CD14-positive monocyte (primary cell): ENCODE data around the gene CUX1. TPM values are rescaled to one million over a fixed set of nuclear protein-coding genes. Genes with fewer than 3 reads are reported as not detected.
A peak's percentile ranks its signal among the peaks of the same experiment; 100 is the strongest.
"Not testable (repeated sequence)": the region's sequence is repeated elsewhere in the genome, so short reads cannot be mapped to it uniquely, and the experiment has no call there.

ENCODE experiments used
- DNase-seq, 3 donors: peaks; one replicate each; pipeline ENCODE4 v3.0.0-alpha.2; 2011 to 2022
- H2AFZ ChIP-seq: 2 replicates; pipeline ENCODE4 v1.6.0; 2012; ENCODE audit warnings: mild to moderate bottlenecking, low read depth, low read length, inconsistent platforms; ENCODE audit not compliant: insufficient read depth, poor library complexity, severe bottlenecking
- H3K27ac ChIP-seq, 2 donors: 1 replicate in 1 of 2; 2 replicates in 1 of 2; pipeline ENCODE4 v1.5.1; 2012 to 2013; ENCODE audit warnings: low read length in 2 of 2, control low read depth in 1 of 2, inconsistent platforms in 1 of 2, low read depth in 1 of 2, mild to moderate bottlenecking in 1 of 2
- H3K27me3 ChIP-seq, 2 donors: one replicate each; pipeline versions ENCODE4 v1.6.0 to v1.6.1; 2011 to 2013; ENCODE audit warnings: low read length in 2 of 2; ENCODE audit not compliant: control insufficient read depth in 2 of 2, insufficient read depth in 2 of 2
- H3K36me3 ChIP-seq, 2 donors: replicated peaks in 1 of 2; 1 replicate in 1 of 2; 2 replicates in 1 of 2; pipeline versions ENCODE4 v1.5.1 to v1.6.1; 2012 to 2013; ENCODE audit warnings: low read length in 2 of 2, control low read depth in 1 of 2, inconsistent platforms in 1 of 2, mild to moderate bottlenecking in 1 of 2; ENCODE audit not compliant: insufficient read depth in 2 of 2, control insufficient read depth in 1 of 2
- H3K4me1 ChIP-seq, 2 donors: 1 replicate in 1 of 2; 2 replicates in 1 of 2; pipeline versions ENCODE4 v1.5.1 to v1.6.1; 2012 to 2013; ENCODE audit warnings: low read length in 2 of 2, control low read depth in 1 of 2, inconsistent platforms in 1 of 2, mild to moderate bottlenecking in 1 of 2, moderate library complexity in 1 of 2; ENCODE audit not compliant: insufficient read depth in 2 of 2, control insufficient read depth in 1 of 2
- H3K4me2 ChIP-seq: replicated peaks from 2 replicates; pipeline ENCODE3; 2012; ENCODE audit warnings: low read length, moderate library complexity, mild to moderate bottlenecking; ENCODE audit not compliant: poor library complexity, severe bottlenecking; ENCODE audit errors: extremely low read depth
- H3K4me3 ChIP-seq, 3 experiments: fragments of 200-600 bp in 1 of 3; sonication (generic) in 1 of 3; replicated peaks in 1 of 3; 1 replicate in 2 of 3; 2 replicates in 1 of 3; pipeline ENCODE4 v1.5.1; 2011 to 2013; ENCODE audit warnings: low read length in 3 of 3, mild to moderate bottlenecking in 3 of 3, control low read depth in 2 of 3, low read depth in 2 of 3, inconsistent platforms in 1 of 3, moderate library complexity in 1 of 3
- H3K79me2 ChIP-seq: 2 replicates; pipeline ENCODE4 v1.6.0; 2012; ENCODE audit warnings: mild to moderate bottlenecking, control low read depth, inconsistent platforms, low read length, moderate library complexity; ENCODE audit not compliant: insufficient read depth
- H3K9ac ChIP-seq: 2 replicates; pipeline ENCODE4 v1.6.0; 2017; ENCODE audit warnings: low read length, mild to moderate bottlenecking; ENCODE audit not compliant: insufficient read depth, poor library complexity, severe bottlenecking
- H3K9me3 ChIP-seq, 2 donors: replicated peaks in 1 of 2; 1 replicate in 1 of 2; 2 replicates in 1 of 2; pipeline versions ENCODE4 v1.5.1 to v1.6.1; 2012 to 2013; ENCODE audit warnings: low read length in 2 of 2, control low read depth in 1 of 2; ENCODE audit not compliant: control insufficient read depth in 1 of 2, insufficient read depth in 1 of 2
- H4K20me1 ChIP-seq: 2 replicates; pipeline ENCODE4 v1.6.0; 2012; ENCODE audit warnings: mild to moderate bottlenecking, low read length, control low read depth, moderate library complexity; ENCODE audit not compliant: insufficient read depth
- H3K27ac Mint-ChIP-seq, 7 donors: one replicate each; pipeline ENCODE4 v1.8.0; 2020; ENCODE audit warnings: mild to moderate bottlenecking in 7 of 7, mixed read lengths in 7 of 7, moderate library complexity in 6 of 7, inconsistent platforms in 2 of 7
- H3K27me3 Mint-ChIP-seq, 3 donors: one replicate each; pipeline ENCODE4 v1.8.0; 2021 to 2022; ENCODE audit warnings: low read depth in 3 of 3, mild to moderate bottlenecking in 3 of 3, mixed read lengths in 3 of 3, moderate library complexity in 3 of 3, inconsistent platforms in 1 of 3
- H3K36me3 Mint-ChIP-seq, 2 donors: one replicate each; pipeline ENCODE4 v1.8.0; 2020; ENCODE audit warnings: mixed read lengths in 2 of 2, inconsistent platforms in 1 of 2, mild to moderate bottlenecking in 1 of 2
- H3K4me1 Mint-ChIP-seq: one replicate; pipeline ENCODE4 v1.8.0; 2020; ENCODE audit warnings: mild to moderate bottlenecking, mixed read lengths
- H3K4me3 Mint-ChIP-seq, 2 donors: one replicate each; pipeline ENCODE4 v1.8.0; 2020; ENCODE audit warnings: mild to moderate bottlenecking in 2 of 2, mixed read lengths in 2 of 2, moderate library complexity in 1 of 2
- H3K9me3 Mint-ChIP-seq, 7 donors: one replicate each; pipeline ENCODE4 v1.8.0; 2020 to 2022; ENCODE audit warnings: mixed read lengths in 7 of 7, mild to moderate bottlenecking in 6 of 7, moderate library complexity in 6 of 7, inconsistent platforms in 2 of 7
- WGBS: methylation state at CpG from one replicate; pipeline ENCODE4 v1.1.5; 2013; ENCODE audit warnings: missing lambda C conversion rate; ENCODE audit not compliant: insufficient coverage; 5-methylcytosine and 5-hydroxymethylcytosine counted together
- intact Hi-C, 2 donors: fragments of 100-400 bp; cut with micrococcal nuclease; formaldehyde crosslinking; loops; one replicate each; pipeline versions ENCODE4 v1.15.0 to v1.15.1; 2023
- polyA plus RNA-seq, 3 donors: library from polyadenylated mRNA; depleted of rRNA in 1 of 3; unstranded in 2 of 3; stranded (reverse) in 1 of 3; fragments of 300-500 nt in 2 of 3; fragments of >200 nt in 1 of 3; fragmentation: Illumina TruSeq in 2 of 3; gene quantifications; 1 replicate in 2 of 3; 2 replicates in 1 of 3; pipeline ENCODE4 v1.2.3, GENCODE V29; 2012 to 2021
- TF ChIP-seq, protein P1 (sequence below): fragments of 200-600 bp; IDR thresholded peaks from one replicate; pipeline ENCODE4 v1.8.0; 2022; ENCODE audit warnings: antibody characterized with exemption, mild to moderate bottlenecking

CUX1 gene
- polyA plus RNA-seq, 3 donors, result 17.6 to 38.0 (median 28.0) TPM

DNA sequence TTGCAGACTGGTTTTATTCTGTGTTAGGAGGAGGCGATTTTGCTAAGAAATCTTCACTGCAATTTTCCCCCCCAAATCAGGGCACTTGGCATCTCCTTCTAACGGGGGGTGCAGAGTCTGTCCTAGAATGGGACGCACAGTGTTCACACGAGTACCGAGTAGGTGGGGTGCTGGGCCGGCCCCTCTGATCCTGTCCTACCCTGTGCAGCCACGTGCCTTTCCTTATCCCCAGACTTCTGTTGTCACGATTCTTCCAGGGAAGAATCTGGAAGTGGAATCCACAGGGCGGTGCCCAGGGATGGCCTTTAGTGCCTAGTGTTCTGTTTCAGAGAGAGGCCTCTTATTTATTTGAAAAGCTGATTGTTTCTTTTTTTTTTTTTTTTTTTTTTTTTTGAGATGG lies 16.4 kb downstream of the CUX1 start:
- 100% methylated on average over 2 of the region's 9 CpGs for WGBS
- peaks cover 100% of the 10 kb centered on the region for H4K20me1 ChIP-seq
- peaks cover 16% of the 10 kb centered on the region for H3K4me1 Mint-ChIP-seq

DNA sequence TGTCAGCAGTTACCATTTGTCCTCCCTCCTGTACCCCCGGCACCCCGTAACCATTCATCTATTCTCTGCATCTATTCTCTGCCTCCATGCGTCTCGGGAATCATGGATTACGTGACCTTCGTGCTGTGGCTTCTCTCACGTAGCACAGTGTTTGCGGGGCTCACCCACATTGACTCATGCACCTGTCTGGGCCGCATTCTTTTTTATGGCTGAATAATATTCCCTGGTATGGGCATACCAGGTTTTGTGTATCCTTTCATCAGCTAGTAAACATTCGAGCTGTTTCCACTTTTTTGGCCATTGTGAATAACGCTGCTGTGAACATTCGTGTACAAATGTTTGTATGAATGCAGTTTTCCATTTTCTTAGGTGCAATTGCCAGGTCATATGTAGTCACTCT lies 17.7 kb downstream of the CUX1 start:
- 96% methylated on average over 10 of the region's 12 CpGs for WGBS
- Histone ChIP-seq H3K4me3 (no peak overlapping the region), H2AFZ (no peak overlapping the region), H4K20me1 (peaks cover 100% of the 10 kb centered on the region), H3K36me3 (peaks cover 5 to 18% of the 10 kb centered on the region in 2 donors), H3K4me1 (no peaks in the 10 kb centered on the region), H3K27me3 (no peaks in the 10 kb centered on the region), H3K9me3 (no peaks in the 10 kb centered on the region), H3K9ac (no peak overlapping the region), H3K79me2 (peaks cover 100% of the 10 kb centered on the region), H3K27ac (no peak overlapping the region), H3K4me2 (no peak overlapping the region)
- intact Hi-C loops, result no loop called here
- Mint-ChIP-seq H3K4me1 (peaks cover 13% of the 10 kb centered on the region), H3K27me3 (peaks cover 0 to 7% (median 0%) of the 10 kb centered on the region in 3 donors), H3K27ac (peak overlapping the region in 1 of 7 donors; percentile 26), H3K9me3 (peaks cover 0 to 2% (median 0%) of the 10 kb centered on the region in 7 donors), H3K4me3 (no peak overlapping the region), H3K36me3 (peaks cover 16 to 32% of the 10 kb centered on the region in 2 donors)
- TF ChIP-seq, protein P1, sequence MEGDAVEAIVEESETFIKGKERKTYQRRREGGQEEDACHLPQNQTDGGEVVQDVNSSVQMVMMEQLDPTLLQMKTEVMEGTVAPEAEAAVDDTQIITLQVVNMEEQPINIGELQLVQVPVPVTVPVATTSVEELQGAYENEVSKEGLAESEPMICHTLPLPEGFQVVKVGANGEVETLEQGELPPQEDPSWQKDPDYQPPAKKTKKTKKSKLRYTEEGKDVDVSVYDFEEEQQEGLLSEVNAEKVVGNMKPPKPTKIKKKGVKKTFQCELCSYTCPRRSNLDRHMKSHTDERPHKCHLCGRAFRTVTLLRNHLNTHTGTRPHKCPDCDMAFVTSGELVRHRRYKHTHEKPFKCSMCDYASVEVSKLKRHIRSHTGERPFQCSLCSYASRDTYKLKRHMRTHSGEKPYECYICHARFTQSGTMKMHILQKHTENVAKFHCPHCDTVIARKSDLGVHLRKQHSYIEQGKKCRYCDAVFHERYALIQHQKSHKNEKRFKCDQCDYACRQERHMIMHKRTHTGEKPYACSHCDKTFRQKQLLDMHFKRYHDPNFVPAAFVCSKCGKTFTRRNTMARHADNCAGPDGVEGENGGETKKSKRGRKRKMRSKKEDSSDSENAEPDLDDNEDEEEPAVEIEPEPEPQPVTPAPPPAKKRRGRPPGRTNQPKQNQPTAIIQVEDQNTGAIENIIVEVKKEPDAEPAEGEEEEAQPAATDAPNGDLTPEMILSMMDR, result no peak
- DNase-seq, result no peak

More for the DNA sequence above, 16.4 kb downstream of the CUX1 start:
- Histone ChIP-seq H3K4me2 (no peak overlapping the region), H3K9ac (no peak overlapping the region), H3K27me3 (no peaks in the 10 kb centered on the region), H3K9me3 (no peaks in the 10 kb centered on the region), H2AFZ (no peak overlapping the region), H3K4me3 (no peak overlapping the region), H3K36me3 (peaks cover 10 to 24% of the 10 kb centered on the region in 2 donors), H3K4me1 (no peaks in the 10 kb centered on the region), H3K79me2 (peaks cover 100% of the 10 kb centered on the region), H3K27ac (no peak overlapping the region)
- Mint-ChIP-seq H3K9me3 (peaks cover 0 to 2% (median 0%) of the 10 kb centered on the region in 7 donors), H3K36me3 (peaks cover 16 to 42% of the 10 kb centered on the region in 2 donors), H3K27me3 (peaks cover 0 to 6% (median 0%) of the 10 kb centered on the region in 3 donors), H3K27ac (peak overlapping the region in 3 of 7 donors; percentile 25 to 69 (median 43)), H3K4me3 (no peak overlapping the region)
- intact Hi-C loops, result no loop called here
- TF ChIP-seq, protein P1, result no peak
- no peak for DNase-seq

DNA sequence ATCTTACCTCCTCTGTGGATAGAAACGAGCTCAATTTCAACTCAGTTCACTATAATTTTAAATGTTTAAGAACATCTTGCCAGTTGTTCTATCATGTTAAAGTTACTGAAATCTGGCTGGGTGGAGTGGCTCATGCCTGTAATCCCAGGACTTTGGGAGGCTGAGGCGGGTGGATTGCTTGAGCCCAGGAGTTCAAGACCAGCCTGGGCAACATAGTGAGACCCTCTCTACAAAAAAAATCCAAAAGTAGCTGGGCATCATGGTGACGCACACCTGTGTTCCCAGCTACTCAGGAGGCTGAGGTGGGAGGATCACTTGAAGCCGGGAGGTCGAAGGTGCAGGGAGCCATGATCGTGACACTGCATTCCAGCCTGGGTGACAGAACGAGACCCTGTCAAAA lies 20.0 kb downstream of the CUX1 start:
- H3K4me2 ChIP-seq, H3K9me3 ChIP-seq, H3K4me1 Mint-ChIP-seq, H3K9ac ChIP-seq, H3K27ac ChIP-seq, H2AFZ ChIP-seq, H3K4me3 Mint-ChIP-seq, H3K36me3 ChIP-seq, DNase-seq, H3K4me1 ChIP-seq, H3K27me3 Mint-ChIP-seq, intact Hi-C loops, H3K9me3 Mint-ChIP-seq, H3K27me3 ChIP-seq, H3K4me3 ChIP-seq: not testable (repeated sequence)
- peak overlapping the region in 2 of 7 donors; percentile 28 to 48 for H3K27ac Mint-ChIP-seq
- H3K79me2 ChIP-seq, result peaks cover 100% of the 10 kb centered on the region
- H4K20me1 ChIP-seq, result peaks cover 98% of the 10 kb centered on the region
- peaks cover 5 to 18% of the 10 kb centered on the region in 2 donors for H3K36me3 Mint-ChIP-seq
- WGBS, result 100% methylated on average over 1 of the region's 7 CpGs
